SK-N-SH (cell line): ENCODE measurements around the gene NSUN7.

Experiments used
- EP300 ChIP-seq, 2 experiments: IDR thresholded peaks; 2 replicates each; pipeline versions ENCODE4 v1.4.0 to v1.6.1; 2012; ENCODE audit warnings: borderline replicate concordance in 1 of 2, low read depth in 1 of 2, low read length in 1 of 2
- NRF1 ChIP-seq: IDR thresholded peaks from 2 replicates; pipeline ENCODE4 v1.6.1; 2012; ENCODE audit warnings: low read depth, mild to moderate bottlenecking, low read length
- POLR2AphosphoS5 ChIP-seq: IDR thresholded peaks from 2 replicates; pipeline ENCODE4 v1.6.1; 2012; ENCODE audit warnings: low read depth, low read length
- RAD21 ChIP-seq: IDR thresholded peaks from 2 replicates; pipeline ENCODE4 v1.6.1; 2012; ENCODE audit warnings: mild to moderate bottlenecking, low read length
- REST ChIP-seq: IDR thresholded peaks from 2 replicates; pipeline ENCODE4 v1.6.1; 2012; ENCODE audit warnings: mild to moderate bottlenecking, low read depth, low read length, moderate library complexity
- TCF12 ChIP-seq: IDR thresholded peaks from 2 replicates; pipeline ENCODE4 v1.4.0; 2012
- TF ChIP-seq, protein P1 (sequence below): fragments of 200-600 bp; sonication (generic); IDR thresholded peaks from 2 replicates; pipeline ENCODE4 v1.6.1; 2017; ENCODE audit warnings: antibody characterized with exemption, mild to moderate bottlenecking, moderate library complexity

DNA sequence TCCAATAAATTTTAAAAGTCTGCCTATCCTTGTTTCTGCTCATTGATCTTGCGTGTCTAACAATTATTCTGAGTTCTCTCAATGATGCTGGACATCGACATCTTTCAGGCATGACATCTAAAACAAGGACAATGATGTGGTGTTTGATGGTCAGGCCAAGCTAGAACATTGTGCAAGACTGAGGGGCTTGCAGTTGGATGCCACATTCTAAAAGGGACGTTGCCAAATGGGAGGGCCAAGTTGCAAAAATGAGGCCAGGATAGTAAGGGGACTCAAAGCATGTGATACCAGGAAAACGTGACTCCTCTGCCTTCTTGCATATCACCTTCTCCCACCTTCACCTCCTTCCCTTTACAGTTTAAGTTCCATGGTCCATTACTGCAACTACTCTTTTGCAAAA is 29.4 kb upstream of the NSUN7 start:
- TF ChIP-seq TCF12 (no peak), EP300 (IDR thresholded peaks at IDR 0.05; ENCODE audit: borderline replicate concordance in 1 of 2, low read depth in 1 of 2, low read length in 1 of 2) (no peak), REST (no peak), POLR2AphosphoS5 (no peak), NRF1 (no peak), RAD21 (no peak)
- TF ChIP-seq, protein P1, sequence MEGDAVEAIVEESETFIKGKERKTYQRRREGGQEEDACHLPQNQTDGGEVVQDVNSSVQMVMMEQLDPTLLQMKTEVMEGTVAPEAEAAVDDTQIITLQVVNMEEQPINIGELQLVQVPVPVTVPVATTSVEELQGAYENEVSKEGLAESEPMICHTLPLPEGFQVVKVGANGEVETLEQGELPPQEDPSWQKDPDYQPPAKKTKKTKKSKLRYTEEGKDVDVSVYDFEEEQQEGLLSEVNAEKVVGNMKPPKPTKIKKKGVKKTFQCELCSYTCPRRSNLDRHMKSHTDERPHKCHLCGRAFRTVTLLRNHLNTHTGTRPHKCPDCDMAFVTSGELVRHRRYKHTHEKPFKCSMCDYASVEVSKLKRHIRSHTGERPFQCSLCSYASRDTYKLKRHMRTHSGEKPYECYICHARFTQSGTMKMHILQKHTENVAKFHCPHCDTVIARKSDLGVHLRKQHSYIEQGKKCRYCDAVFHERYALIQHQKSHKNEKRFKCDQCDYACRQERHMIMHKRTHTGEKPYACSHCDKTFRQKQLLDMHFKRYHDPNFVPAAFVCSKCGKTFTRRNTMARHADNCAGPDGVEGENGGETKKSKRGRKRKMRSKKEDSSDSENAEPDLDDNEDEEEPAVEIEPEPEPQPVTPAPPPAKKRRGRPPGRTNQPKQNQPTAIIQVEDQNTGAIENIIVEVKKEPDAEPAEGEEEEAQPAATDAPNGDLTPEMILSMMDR = no peak
